Neuron (in vitro differentiated cells): ENCODE results near the gene GSTP1.
"Not testable (repeated sequence)": the region's sequence is repeated elsewhere in the genome, so short reads cannot be mapped to it uniquely, and the experiment has no call there.

Experiments
- H2AFZ ChIP-seq: one replicate; pipeline ENCODE4 v1.6.1; 2013; ENCODE audit warnings: low read depth, mild to moderate bottlenecking, inconsistent platforms, low read length, moderate library complexity
- H3K27me3 ChIP-seq: one replicate; pipeline ENCODE4 v1.6.1; 2013; ENCODE audit warnings: low read length; ENCODE audit not compliant: insufficient read depth
- H3K36me3 ChIP-seq: one replicate; pipeline ENCODE4 v1.6.1; 2013; ENCODE audit warnings: low read length; ENCODE audit not compliant: insufficient read depth
- H3K4me1 ChIP-seq: one replicate; pipeline ENCODE4 v1.6.1; 2013; ENCODE audit warnings: low read length; ENCODE audit not compliant: insufficient read depth
- H3K4me3 ChIP-seq: 2 replicates; pipeline ENCODE4 v1.5.1; 2013; ENCODE audit warnings: mild to moderate bottlenecking, low read length, moderate library complexity
- H3K9me3 ChIP-seq: one replicate; pipeline ENCODE4 v1.6.1; 2013; ENCODE audit warnings: low read length

GSTP1 gene

GRCh38 chr11:67616431-67617242, 33.0 kb downstream of the GSTP1 start:
- no peaks in the 10 kb centered on the region for H3K4me1 ChIP-seq

GRCh38 chr11:67617243-67617953, 33.8 kb downstream of the GSTP1 start:
- H3K9me3 ChIP-seq, result no peaks in the 10 kb centered on the region
- H3K27me3 ChIP-seq, result no peaks in the 10 kb centered on the region
- no peaks in the 10 kb centered on the region for H3K4me1 ChIP-seq
- H3K4me3 ChIP-seq, result no peak overlapping the region
- no peak overlapping the region for H2AFZ ChIP-seq
- H3K36me3 ChIP-seq, result peaks cover 1% of the 10 kb centered on the region

More at GRCh38 chr11:67616431-67617242, 33.0 kb downstream of the GSTP1 start:
- H3K9me3 ChIP-seq, result no peaks in the 10 kb centered on the region
- no peak overlapping the region for H3K4me3 ChIP-seq
- no peak overlapping the region for H2AFZ ChIP-seq
- peaks cover 8% of the 10 kb centered on the region for H3K36me3 ChIP-seq
- no peaks in the 10 kb centered on the region for H3K27me3 ChIP-seq

DNA sequence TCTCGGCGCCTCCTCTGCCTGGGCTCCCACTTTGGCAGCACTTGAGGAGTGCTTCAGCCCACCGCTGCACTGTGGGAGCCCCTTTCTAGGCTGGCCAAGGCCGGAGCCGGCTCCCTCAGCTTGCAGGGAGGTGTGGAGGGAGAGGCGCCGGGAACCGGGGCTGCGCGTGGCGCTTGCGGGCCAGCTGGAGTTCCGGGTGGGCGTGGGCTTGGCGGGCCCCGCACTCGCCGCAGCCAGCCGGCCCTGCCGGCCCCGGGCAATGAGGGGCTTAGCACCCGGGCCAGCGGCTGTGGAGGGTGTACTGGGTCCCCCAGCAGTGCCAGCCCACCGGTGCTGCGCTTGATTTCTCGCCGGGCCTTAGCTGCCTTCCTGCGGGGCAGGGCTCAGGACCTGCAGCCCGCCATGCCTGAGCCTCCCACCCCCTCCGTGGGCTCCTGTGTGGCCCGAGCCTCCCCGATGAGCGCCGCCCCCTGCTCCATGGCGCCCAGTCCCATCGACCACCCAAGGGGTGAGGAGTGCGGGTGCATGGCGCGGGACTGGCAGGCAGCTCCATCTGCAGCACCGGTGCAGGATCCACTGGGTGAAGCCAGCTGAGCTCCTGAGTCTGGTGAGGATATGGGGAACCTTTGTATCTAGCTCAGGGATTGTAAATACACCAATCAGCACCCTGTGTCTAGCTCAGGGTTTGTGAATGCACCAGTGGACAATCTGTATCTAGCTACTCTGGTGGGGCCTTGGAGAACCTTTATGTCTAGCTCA, 35.5 kb downstream of the GSTP1 start:
- not testable (repeated sequence) for H3K9me3 ChIP-seq, H3K36me3 ChIP-seq, H3K4me3 ChIP-seq, H3K4me1 ChIP-seq, H3K27me3 ChIP-seq, H2AFZ ChIP-seq

DNA sequence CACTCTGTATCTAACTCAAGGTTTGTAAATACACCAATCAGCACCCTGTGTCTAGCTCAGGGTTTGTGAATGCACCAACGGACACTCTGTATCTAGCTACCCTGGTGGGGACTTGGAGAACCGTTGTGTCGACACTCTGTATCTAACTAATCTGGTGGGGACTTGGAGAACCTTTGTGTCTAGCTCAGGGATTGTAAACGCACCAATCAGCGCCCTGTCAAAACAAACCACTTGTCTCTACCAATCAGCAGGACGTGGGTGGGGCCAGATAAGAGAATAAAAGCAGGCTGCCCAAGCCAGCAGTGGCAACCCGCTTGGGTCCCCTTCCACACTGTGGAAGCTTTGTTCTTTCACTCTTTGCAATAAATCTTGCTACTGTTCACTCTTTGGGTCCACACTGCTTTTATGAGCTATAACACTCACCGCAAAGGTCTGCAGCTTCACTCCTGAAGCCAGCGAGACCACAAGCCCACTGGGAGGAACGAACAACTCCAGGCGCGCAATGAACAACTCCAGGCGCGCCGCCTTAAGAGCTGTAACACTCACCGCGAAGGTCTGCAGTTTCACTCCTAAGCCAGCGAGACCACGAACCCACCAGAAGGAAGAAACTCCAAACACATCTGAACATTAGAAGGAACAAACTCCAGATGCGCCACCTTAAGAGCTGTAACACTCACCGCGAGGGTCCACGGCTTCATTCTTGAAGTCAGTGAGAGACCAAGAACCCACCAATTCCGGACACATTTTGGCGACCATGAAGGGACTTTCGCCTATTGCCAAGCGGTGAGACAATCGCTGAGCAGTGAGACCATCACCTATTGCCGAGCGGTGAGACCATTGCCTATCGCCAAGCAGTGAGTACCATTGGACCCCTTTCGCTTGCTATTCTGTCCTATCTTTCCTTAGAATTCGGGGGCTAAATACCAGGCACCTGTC, 36.3 kb downstream of the GSTP1 start:
- H3K36me3 ChIP-seq, H3K4me1 ChIP-seq, H3K9me3 ChIP-seq, H3K27me3 ChIP-seq: not testable (repeated sequence)
- Histone ChIP-seq H2AFZ (peak overlapping the region; percentile 88), H3K4me3 (peak overlapping the region; percentile 55)

DNA sequence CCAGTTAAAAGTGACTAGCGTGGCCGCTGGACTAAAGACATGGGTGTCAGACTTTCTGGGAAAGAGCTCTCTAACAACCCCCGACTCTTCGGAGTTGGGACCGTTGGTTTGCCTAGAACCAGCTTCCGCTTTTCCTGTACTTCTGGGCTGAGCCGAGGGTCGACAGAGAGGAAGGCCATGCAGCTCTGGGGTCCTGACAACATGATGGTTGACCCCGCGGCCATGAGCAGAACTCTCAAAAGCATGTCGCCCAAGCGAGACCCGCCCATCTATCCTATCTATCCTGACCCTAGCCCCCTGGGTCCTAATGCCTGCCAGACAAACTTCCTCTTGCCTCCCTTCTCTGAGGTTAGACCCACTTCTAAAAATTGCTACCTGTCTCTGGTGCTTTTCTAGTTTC, 37.0 kb downstream of the GSTP1 start:
- peak overlapping the region; percentile 55 for H3K4me3 ChIP-seq

GRCh38 chr11:67621928-67622327, 38.3 kb downstream of the GSTP1 start:
- H3K27me3 ChIP-seq, H3K9me3 ChIP-seq, H3K4me1 ChIP-seq, H3K4me3 ChIP-seq, H2AFZ ChIP-seq, H3K36me3 ChIP-seq: not testable (repeated sequence)

More for the DNA sequence above, 37.0 kb downstream of the GSTP1 start:
- H3K9me3 ChIP-seq, H3K27me3 ChIP-seq, H3K36me3 ChIP-seq, H3K4me1 ChIP-seq: not testable (repeated sequence)
- peak overlapping the region; percentile 88 for H2AFZ ChIP-seq

- H3K36me3 ChIP-seq, H3K4me1 ChIP-seq, H3K4me3 ChIP-seq, H2AFZ ChIP-seq, H3K27me3 ChIP-seq, H3K9me3 ChIP-seq: not testable (repeated sequence)
Observed at GRCh38 chr11:67622905-67623304, 39.3 kb downstream of the GSTP1 start.

GRCh38 chr11:67623795-67624194, 40.2 kb downstream of the GSTP1 start:
- not testable (repeated sequence) for H3K27me3 ChIP-seq, H3K9me3 ChIP-seq, H2AFZ ChIP-seq, H3K4me1 ChIP-seq, H3K4me3 ChIP-seq, H3K36me3 ChIP-seq

DNA sequence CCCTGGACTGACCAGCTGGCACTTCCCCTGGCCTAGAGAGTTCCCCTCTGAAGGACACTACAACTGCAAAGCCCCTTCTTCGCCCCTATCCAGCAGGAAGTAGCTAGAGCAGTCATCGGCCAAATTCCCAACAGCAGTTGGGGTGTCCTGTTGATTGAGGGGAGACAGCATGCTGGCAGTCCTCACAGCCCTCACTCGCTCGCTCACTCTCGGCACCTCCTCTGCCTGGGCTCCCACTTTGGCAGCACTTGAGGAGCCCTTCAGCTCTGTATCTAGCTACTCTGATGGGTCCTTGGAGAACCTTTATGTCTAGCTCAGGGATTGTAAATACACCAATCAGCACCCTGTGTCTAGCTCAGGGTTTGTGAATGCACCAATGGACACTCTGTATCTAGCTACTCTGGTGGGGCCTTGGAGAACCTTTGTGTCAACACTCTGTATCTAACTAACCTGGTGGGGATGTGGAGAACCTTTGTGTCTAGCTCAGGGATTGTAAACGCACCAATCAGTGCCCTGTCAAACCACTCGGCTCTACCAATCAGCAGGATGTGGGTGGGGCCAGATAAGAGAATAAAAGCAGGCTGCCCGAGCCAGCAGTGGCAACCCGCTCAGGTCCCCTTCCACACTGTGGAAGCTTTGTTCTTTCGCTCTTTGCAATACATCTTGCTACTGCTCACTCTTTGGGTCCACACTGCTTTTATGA, 42.7 kb downstream of the GSTP1 start:
- H3K27me3 ChIP-seq, H3K4me1 ChIP-seq, H2AFZ ChIP-seq, H3K36me3 ChIP-seq, H3K4me3 ChIP-seq, H3K9me3 ChIP-seq: not testable (repeated sequence)

- Histone ChIP-seq H3K9me3 (no peaks in the 10 kb centered on the region), H3K4me3 (no peak overlapping the region), H3K36me3 (no peaks in the 10 kb centered on the region), H2AFZ (no peak overlapping the region), H3K27me3 (no peaks in the 10 kb centered on the region), H3K4me1 (peaks cover 6% of the 10 kb centered on the region)
Observed at GRCh38 chr11:67626970-67627369, 43.4 kb downstream of the GSTP1 start.

GRCh38 chr11:67627441-67627811, 43.8 kb downstream of the GSTP1 start:
- Histone ChIP-seq H3K4me3 (no peak overlapping the region), H3K27me3 (no peaks in the 10 kb centered on the region), H3K9me3 (no peaks in the 10 kb centered on the region), H3K36me3 (no peaks in the 10 kb centered on the region), H2AFZ (no peak overlapping the region), H3K4me1 (peaks cover 6% of the 10 kb centered on the region)
